Keratinocyte (primary cell): ENCODE measurements around the gene CBARP. TPM values are rescaled to one million over a fixed set of nuclear protein-coding genes. Genes with fewer than 3 reads are reported as not detected.
A peak's percentile ranks its signal among the peaks of the same experiment; 100 is the strongest.

Source experiments
- DNase-seq: peaks from one replicate; pipeline ENCODE4 v3.0.0-alpha.2; 2011; ENCODE audit warnings: low read depth, missing footprints, low spot score
- FAIRE-seq: peaks from 2 replicates; lab custom pipeline; 2011; peaks lifted over from hg19 to GRCh38; lab: Jason Lieb, UNC
- H2AFZ ChIP-seq: 2 replicates; pipeline ENCODE4 v1.6.0; 2012; ENCODE audit warnings: low read length, control low read depth, inconsistent platforms; ENCODE audit not compliant: control insufficient read depth
- H3K27ac ChIP-seq: 2 replicates; pipeline ENCODE4 v1.5.1; 2011; ENCODE audit warnings: low read length; ENCODE audit not compliant: control insufficient read depth, insufficient read depth
- H3K27me3 ChIP-seq: 3 replicates; pipeline ENCODE4 v1.6.0; 2011; ENCODE audit warnings: low read length; ENCODE audit not compliant: control insufficient read depth, insufficient read depth; ENCODE audit errors: extremely low read depth
- H3K36me3 ChIP-seq, 2 experiments: 2 replicates in 1 of 2; 3 replicates in 1 of 2; pipeline ENCODE4 v1.5.1; 2011; ENCODE audit warnings: low read length in 2 of 2, mild to moderate bottlenecking in 1 of 2; ENCODE audit not compliant: control insufficient read depth in 2 of 2, insufficient read depth in 2 of 2; ENCODE audit errors: extremely low read depth in 1 of 2
- H3K4me1 ChIP-seq: 3 replicates; pipeline ENCODE4 v1.5.1; 2011; ENCODE audit warnings: low read length; ENCODE audit not compliant: control insufficient read depth, insufficient read depth; ENCODE audit errors: extremely low read depth
- H3K4me2 ChIP-seq: 3 replicates; pipeline ENCODE4 v1.6.0; 2011; ENCODE audit warnings: low read depth, low read length; ENCODE audit not compliant: control insufficient read depth, insufficient read depth; ENCODE audit errors: extremely low read depth
- H3K4me3 ChIP-seq, 3 experiments: fragments of 200-600 bp in 1 of 3; sonication (generic) in 1 of 3; 2 replicates in 2 of 3; 3 replicates in 1 of 3; pipeline ENCODE4 v1.5.1; 2011 to 2016; ENCODE audit warnings: low read length in 3 of 3, mild to moderate bottlenecking in 3 of 3, control low read depth in 2 of 3, inconsistent platforms in 1 of 3, low read depth in 1 of 3, mixed read lengths in 1 of 3, mixed run types in 1 of 3, moderate library complexity in 1 of 3; ENCODE audit not compliant: control insufficient read depth in 2 of 3, insufficient read depth in 2 of 3; ENCODE audit errors: extremely low read depth in 1 of 3
- H3K79me2 ChIP-seq: 2 replicates; pipeline ENCODE4 v1.6.0; 2012; ENCODE audit warnings: low read length; ENCODE audit not compliant: control insufficient read depth, insufficient read depth
- H3K9ac ChIP-seq: 3 replicates; pipeline ENCODE4 v1.6.0; 2011; ENCODE audit warnings: low read length; ENCODE audit not compliant: control insufficient read depth, insufficient read depth; ENCODE audit errors: extremely low read depth
- H3K9me1 ChIP-seq: 3 replicates; pipeline ENCODE4 v1.6.0; 2011; ENCODE audit warnings: low read length; ENCODE audit not compliant: control insufficient read depth, insufficient read depth; ENCODE audit errors: extremely low read depth
- H3K9me3 ChIP-seq: 2 replicates; pipeline ENCODE4 v1.5.1; 2012; ENCODE audit warnings: low read depth, low read length; ENCODE audit not compliant: control insufficient read depth
- H4K20me1 ChIP-seq: 3 replicates; pipeline ENCODE4 v1.6.0; 2011; ENCODE audit warnings: low read length; ENCODE audit not compliant: control insufficient read depth, insufficient read depth; ENCODE audit errors: extremely low read depth
- CTCF ChIP-seq, 3 experiments: IDR thresholded peaks in 1 of 3; conservative IDR thresholded peaks in 1 of 3; optimal IDR thresholded peaks in 1 of 3; 2 replicates in 2 of 3; 3 replicates in 1 of 3; pipeline versions ENCODE3 to v1.5.1; 2011; ENCODE audit warnings: low read length in 3 of 3, mild to moderate bottlenecking in 3 of 3, moderate library complexity in 2 of 3, control low read depth in 1 of 3, inconsistent platforms in 1 of 3; ENCODE audit not compliant: insufficient read depth in 2 of 3; ENCODE audit errors: extremely low read depth in 1 of 3
- EZH2 ChIP-seq: IDR thresholded peaks from one replicate; pipeline ENCODE4 v1.6.1; 2012; ENCODE audit warnings: inconsistent platforms, mild to moderate bottlenecking, low read length, moderate library complexity
- dilution Hi-C: fragments of 300-500 bp; cut with MboI; formaldehyde crosslinking; loops from one replicate; pipeline ENCODE4 v1.7.0; 2020; ENCODE audit warnings: low sequenced_read_pairs; ENCODE audit not compliant: extremely low pct_ligation_motif_present
- polyA plus RNA-seq, 5 experiments: library from polyadenylated mRNA; depleted of rRNA in 3 of 5; stranded (reverse) in 3 of 5; stranded (forward) in 1 of 5; unstranded in 1 of 5; fragments of >200 nt; gene quantifications; 1 replicate in 1 of 5; 2 replicates in 3 of 5; 3 replicates in 1 of 5; pipeline versions ENCODE4 v1.2.1 to v1.2.3, GENCODE V29; 2011 to 2012; ENCODE audit warnings: missing spikeins in 2 of 5, low read depth in 1 of 5, low replicate concordance in 1 of 5

Gene CBARP
- polyA plus RNA-seq, 1 donor (not counting 4 experiments of a cell fraction or from before 2014, with no cell fraction given), result 0.93 TPM

- Histone ChIP-seq H3K79me2 (peaks cover 56% of the 10 kb centered on the region), H3K9me1 (no peaks in the 10 kb centered on the region), H3K9ac (peak overlapping the region; percentile 83), H4K20me1 (peaks cover 14% of the 10 kb centered on the region), H3K36me3 (peaks cover 25 to 42% of the 10 kb centered on the region in 2 experiments), H3K4me3 (peak overlapping the region; percentile 83 to 87 (median 85)), H3K4me2 (peak overlapping the region; percentile 73), H3K9me3 (no peaks in the 10 kb centered on the region), H3K27ac (peak overlapping the region; percentile 71), H2AFZ (no peak overlapping the region), H3K4me1 (peaks cover 16% of the 10 kb centered on the region), H3K27me3 (no peaks in the 10 kb centered on the region)
- TF ChIP-seq EZH2 (no peak), CTCF (optimal IDR thresholded peaks at IDR 0.05 in 1 of 3, IDR thresholded peaks at IDR 0.05 in 1 of 3, conservative IDR thresholded peaks at IDR 0.05 in 1 of 3; ENCODE audit: extremely low read depth in 1 of 3, insufficient read depth in 2 of 3, low read length in 3 of 3) (peak in 1 of 3 experiments; percentile 22)
- dilution Hi-C loops, result no loop called here
- FAIRE-seq, result peak; percentile 29
- no peak for DNase-seq
Observed at GRCh38 chr19:1252821-1253513, 15.2 kb upstream of the CBARP start.

DNA sequence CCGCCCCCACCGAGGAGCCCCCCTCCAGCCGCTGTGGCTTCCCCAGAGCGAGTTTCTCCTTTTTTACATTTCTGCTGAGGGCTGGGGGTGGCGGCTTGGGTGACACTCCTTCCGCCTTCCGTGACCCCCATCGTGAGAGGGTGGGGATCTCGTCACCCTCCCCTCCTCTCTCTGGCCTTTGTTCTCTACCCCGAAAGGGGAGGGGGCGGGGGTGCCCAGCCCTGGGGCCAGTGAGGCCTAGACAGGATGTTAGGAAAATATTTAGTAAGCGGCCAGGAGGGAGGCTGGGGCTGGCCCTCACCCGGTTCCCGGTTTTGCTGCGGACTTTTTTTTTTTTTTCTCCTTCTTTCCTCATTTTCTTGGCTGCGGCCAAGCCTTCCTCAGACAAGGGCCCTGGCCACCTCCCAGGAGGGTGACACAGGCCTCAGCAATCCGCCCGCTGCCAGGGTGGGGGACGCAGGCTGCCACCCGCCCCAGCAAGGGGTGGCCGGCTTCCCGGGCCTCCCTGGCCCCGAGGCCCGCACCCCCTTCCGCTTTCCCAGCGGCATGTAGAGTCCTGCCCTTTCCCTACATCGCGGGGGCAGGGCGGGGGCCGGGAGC lies 14.5 kb upstream of the CBARP start:
- FAIRE-seq (peak; percentile 48), DNase-seq (no peak)
- Histone ChIP-seq H2AFZ (no peak overlapping the region), H3K9me1 (no peaks in the 10 kb centered on the region), H4K20me1 (peaks cover 12% of the 10 kb centered on the region), H3K27me3 (no peaks in the 10 kb centered on the region), H3K4me2 (peak overlapping the region; percentile 81), H3K36me3 (peaks cover 23 to 37% of the 10 kb centered on the region in 2 experiments), H3K4me3 (peak overlapping the region; percentile 83 to 87 (median 85)), H3K27ac (peak overlapping the region; percentile 69), H3K79me2 (peaks cover 55% of the 10 kb centered on the region), H3K9me3 (no peaks in the 10 kb centered on the region), H3K4me1 (peaks cover 11% of the 10 kb centered on the region), H3K9ac (peak overlapping the region; percentile 83)
- no peak for TF ChIP-seq EZH2
- TF ChIP-seq CTCF (optimal IDR thresholded peaks at IDR 0.05 in 1 of 3, IDR thresholded peaks at IDR 0.05 in 1 of 3, conservative IDR thresholded peaks at IDR 0.05 in 1 of 3; ENCODE audit: extremely low read depth in 1 of 3, insufficient read depth in 2 of 3, low read length in 3 of 3), result no peak
- dilution Hi-C loops, result no loop called here
